ENCODE data around the gene GOLGB1.
A peak's percentile ranks its signal among the peaks of the same experiment; 100 is the strongest.

GOLGB1 gene

DNA sequence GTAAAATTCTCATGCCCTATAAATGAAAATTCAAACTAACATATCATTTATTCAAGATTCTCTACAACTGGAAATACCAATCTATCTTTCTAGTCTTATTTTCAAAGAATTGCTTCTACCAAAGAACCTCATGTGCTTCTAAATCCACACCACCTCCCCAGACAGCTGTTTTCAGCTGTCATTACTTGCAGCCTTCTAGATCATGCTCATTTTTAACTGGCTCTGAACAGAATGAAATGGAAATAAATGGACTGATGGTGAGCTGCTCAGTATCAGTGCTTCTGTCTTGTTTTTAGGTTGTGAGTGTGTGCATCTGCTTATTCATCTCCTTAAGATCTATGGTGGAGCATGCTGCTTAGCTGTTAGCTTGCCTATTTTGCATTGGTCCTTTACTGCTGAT, 29.4 kb downstream of the GOLGB1 start:
- Histone ChIP-seq H3K27ac (ENCODE audit: insufficient read depth, low read length, poor library complexity, severe bottlenecking) (no peak overlapping the region), H3K9me3 (ENCODE audit: control insufficient read depth, low read length) (no peaks in the 10 kb centered on the region), H3K36me3 (ENCODE audit: control insufficient read depth, insufficient read depth, low read length) (peaks cover 45% of the 10 kb centered on the region), H3K27me3 (replicated peaks; ENCODE audit: control insufficient read depth, insufficient read depth, low read length, poor library complexity, severe bottlenecking) (no peaks in the 10 kb centered on the region), H3K4me1 (ENCODE audit: control insufficient read depth, insufficient read depth, low read length, poor library complexity, severe bottlenecking) (no peaks in the 10 kb centered on the region), H3K4me3 (ENCODE audit: insufficient read depth, low read depth, low read length, poor library complexity, severe bottlenecking) (no peak overlapping the region)
- no peak for DNase-seq

DNA sequence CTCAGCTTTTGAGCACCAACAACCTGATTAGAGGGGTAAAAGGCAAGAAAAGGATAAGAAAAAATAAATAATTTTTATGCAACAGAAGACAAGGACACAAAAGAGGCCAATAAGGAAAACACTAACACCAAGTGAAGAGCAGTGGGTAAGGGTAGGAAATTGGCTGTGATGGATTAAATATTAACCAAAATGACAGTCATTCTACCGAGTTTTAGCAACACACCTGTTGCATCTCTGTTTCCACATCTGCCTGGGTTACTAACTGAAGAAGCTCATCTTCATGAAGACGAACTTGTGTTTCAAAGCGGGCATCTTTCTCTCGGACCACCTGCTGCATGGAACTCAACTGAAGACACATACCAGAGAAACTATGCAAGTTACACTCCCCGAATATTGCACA, 30.1 kb downstream of the GOLGB1 start:
- Histone ChIP-seq H3K27ac (ENCODE audit: insufficient read depth, low read length, poor library complexity, severe bottlenecking) (no peak overlapping the region), H3K4me3 (ENCODE audit: insufficient read depth, low read depth, low read length, poor library complexity, severe bottlenecking) (no peak overlapping the region), H3K4me1 (ENCODE audit: control insufficient read depth, insufficient read depth, low read length, poor library complexity, severe bottlenecking) (no peaks in the 10 kb centered on the region), H3K9me3 (ENCODE audit: control insufficient read depth, low read length) (no peaks in the 10 kb centered on the region), H3K27me3 (replicated peaks; ENCODE audit: control insufficient read depth, insufficient read depth, low read length, poor library complexity, severe bottlenecking) (no peaks in the 10 kb centered on the region), H3K36me3 (ENCODE audit: control insufficient read depth, insufficient read depth, low read length) (peaks cover 46% of the 10 kb centered on the region)
- no peak for DNase-seq

DNA sequence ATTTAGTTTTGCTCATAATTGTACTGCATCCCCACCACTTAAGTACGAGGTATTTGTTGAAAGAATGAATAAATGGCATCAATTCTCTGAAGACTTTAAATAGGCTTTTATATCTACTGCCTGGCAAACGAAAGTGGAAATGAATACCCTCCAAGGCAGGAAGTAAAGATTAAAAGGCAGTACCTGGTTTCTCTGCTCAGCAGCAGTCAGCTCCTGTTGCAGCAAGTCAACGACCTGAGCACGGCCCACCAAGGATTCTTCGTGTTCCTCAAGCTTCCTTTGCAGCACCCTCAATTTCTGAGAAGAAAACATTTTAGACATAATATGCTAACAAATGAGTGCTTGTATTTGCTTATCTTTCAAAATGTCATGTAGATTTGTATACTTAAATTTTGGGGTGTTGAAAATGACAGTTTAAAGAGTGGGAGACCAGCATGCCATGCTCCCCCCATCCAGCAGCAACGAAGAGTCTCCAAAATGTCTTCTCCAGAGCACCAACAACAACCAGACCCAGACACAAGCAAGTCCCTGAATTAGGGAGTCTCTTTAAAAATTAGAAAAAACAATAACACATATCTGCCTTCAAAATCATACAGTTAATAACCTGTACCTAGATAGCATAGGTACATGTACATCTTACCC, 31.2 kb downstream of the GOLGB1 start:
- Histone ChIP-seq H3K27me3 (replicated peaks; ENCODE audit: control insufficient read depth, insufficient read depth, low read length, poor library complexity, severe bottlenecking) (no peaks in the 10 kb centered on the region), H3K4me1 (ENCODE audit: control insufficient read depth, insufficient read depth, low read length, poor library complexity, severe bottlenecking) (no peaks in the 10 kb centered on the region), H3K36me3 (ENCODE audit: control insufficient read depth, insufficient read depth, low read length) (peaks cover 42% of the 10 kb centered on the region), H3K4me3 (ENCODE audit: insufficient read depth, low read depth, low read length, poor library complexity, severe bottlenecking) (no peak overlapping the region), H3K9me3 (ENCODE audit: control insufficient read depth, low read length) (no peaks in the 10 kb centered on the region), H3K27ac (ENCODE audit: insufficient read depth, low read length, poor library complexity, severe bottlenecking) (peak overlapping the region; percentile 11)
- peak in 1 of 3 donors; percentile 2 for DNase-seq

DNA sequence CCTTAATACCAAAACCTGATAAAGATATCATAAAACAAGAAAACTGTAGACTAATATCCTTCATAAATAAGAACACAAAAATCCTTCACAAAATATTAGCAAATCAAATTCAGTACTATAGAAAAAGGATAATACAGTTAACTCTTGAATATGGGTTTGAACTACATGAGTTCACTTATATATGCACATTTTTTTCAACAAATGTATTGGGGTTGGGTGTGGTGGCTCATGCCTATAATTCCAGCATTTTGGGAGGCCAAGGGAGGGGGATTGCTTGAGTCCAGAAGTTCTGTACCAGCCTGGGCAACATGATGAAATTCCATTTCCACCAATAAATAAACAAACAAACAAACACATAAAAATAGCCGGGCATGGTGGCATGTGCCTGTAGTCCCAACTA, 39.2 kb downstream of the GOLGB1 start:
- Histone ChIP-seq H3K27ac (ENCODE audit: insufficient read depth, low read length, poor library complexity, severe bottlenecking) (no peak overlapping the region), H3K27me3 (replicated peaks; ENCODE audit: control insufficient read depth, insufficient read depth, low read length, poor library complexity, severe bottlenecking) (no peaks in the 10 kb centered on the region), H3K4me3 (ENCODE audit: insufficient read depth, low read depth, low read length, poor library complexity, severe bottlenecking) (no peak overlapping the region), H3K36me3 (ENCODE audit: control insufficient read depth, insufficient read depth, low read length) (peaks cover 14% of the 10 kb centered on the region), H3K4me1 (ENCODE audit: control insufficient read depth, insufficient read depth, low read length, poor library complexity, severe bottlenecking) (no peaks in the 10 kb centered on the region), H3K9me3 (ENCODE audit: control insufficient read depth, low read length) (no peaks in the 10 kb centered on the region)
- no peak for DNase-seq

DNA sequence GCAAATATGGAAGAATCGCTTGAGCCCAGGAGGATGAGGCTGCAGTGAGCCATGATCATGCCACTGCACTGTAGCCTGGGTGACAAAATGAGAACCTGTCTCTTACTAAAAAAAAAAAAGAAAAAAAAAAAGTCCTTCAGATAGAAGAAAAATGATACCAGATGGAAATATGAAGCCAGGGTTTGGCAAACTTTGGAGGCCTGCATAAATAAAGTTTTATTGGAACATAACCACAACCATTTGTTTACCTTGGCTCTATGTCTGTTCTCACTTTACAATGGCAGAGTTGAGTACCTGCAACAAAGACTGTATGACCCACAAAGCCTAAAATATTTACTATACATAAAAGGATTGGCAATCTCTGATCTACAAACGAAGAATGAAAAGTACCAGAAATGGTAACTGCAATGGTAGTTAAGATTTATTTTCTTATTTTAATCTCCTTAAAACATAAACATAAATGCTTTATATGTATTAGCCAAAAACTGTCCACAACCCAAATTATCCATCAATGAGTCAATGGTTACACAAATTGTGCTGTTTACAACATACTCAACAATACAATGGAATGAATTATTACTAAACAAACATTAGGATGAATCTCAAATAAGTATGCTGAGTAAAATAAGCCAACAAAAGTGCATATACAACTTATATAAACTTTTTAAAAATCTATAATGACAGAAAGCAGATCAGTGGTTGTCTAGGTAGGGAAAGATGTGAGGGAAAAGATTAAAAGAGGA, 41.8 kb downstream of the GOLGB1 start:
- no peaks in the 10 kb centered on the region for H3K27me3 ChIP-seq (replicated peaks; ENCODE audit: control insufficient read depth, insufficient read depth, low read length, poor library complexity, severe bottlenecking)
- no peak overlapping the region for H3K4me3 ChIP-seq (ENCODE audit: insufficient read depth, low read depth, low read length, poor library complexity, severe bottlenecking)
- no peak for DNase-seq
- no peaks in the 10 kb centered on the region for H3K9me3 ChIP-seq (ENCODE audit: control insufficient read depth, low read length)
- H3K36me3 ChIP-seq (ENCODE audit: control insufficient read depth, insufficient read depth, low read length) = peaks cover 4% of the 10 kb centered on the region
- no peak overlapping the region for H3K27ac ChIP-seq (ENCODE audit: insufficient read depth, low read length, poor library complexity, severe bottlenecking)
- H3K4me1 ChIP-seq (ENCODE audit: control insufficient read depth, insufficient read depth, low read length, poor library complexity, severe bottlenecking) = no peaks in the 10 kb centered on the region

DNA sequence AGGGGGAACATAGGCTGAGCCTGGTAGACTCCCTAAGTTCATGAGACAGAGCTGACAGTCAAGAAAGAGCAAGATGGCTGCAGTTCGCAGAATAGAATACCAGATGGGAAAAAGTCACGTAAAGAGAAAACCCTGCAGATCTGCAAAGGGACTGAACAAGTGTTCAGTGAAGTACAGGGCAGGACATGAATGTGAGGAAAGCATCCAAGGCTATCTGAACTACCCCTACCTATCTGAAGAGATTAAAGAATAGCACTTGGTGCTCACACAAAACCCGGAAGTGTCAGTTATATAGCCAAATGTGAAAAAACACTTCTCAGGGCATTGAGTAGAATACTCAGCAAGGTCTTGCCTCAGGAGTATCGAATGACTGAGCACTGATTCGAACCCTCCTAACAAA, 44.0 kb downstream of the GOLGB1 start:
- Histone ChIP-seq H3K27ac (ENCODE audit: insufficient read depth, low read length, poor library complexity, severe bottlenecking) (no peak overlapping the region), H3K4me1 (ENCODE audit: control insufficient read depth, insufficient read depth, low read length, poor library complexity, severe bottlenecking) (no peaks in the 10 kb centered on the region), H3K36me3 (ENCODE audit: control insufficient read depth, insufficient read depth, low read length) (peaks cover 11% of the 10 kb centered on the region), H3K27me3 (replicated peaks; ENCODE audit: control insufficient read depth, insufficient read depth, low read length, poor library complexity, severe bottlenecking) (no peaks in the 10 kb centered on the region), H3K4me3 (ENCODE audit: insufficient read depth, low read depth, low read length, poor library complexity, severe bottlenecking) (no peak overlapping the region), H3K9me3 (ENCODE audit: control insufficient read depth, low read length) (no peaks in the 10 kb centered on the region)
- no peak for DNase-seq

DNA sequence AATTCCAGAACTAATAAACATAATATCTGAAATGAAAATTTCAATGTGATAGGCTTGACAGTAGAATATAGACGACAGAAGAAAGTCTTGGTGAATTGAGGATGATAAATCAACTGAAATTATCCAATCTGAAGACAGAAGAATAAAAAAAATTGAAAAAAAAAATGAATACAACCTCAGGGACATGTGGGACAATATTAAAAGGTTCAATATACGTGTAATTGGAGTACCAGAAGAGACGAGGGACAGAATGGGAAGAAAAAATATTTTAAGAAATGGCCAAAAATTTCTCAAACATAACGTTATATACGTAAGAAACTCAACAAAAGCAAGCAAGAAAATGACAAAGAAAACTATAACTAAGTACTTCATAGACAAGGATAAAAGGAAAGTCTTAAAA, 45.6 kb downstream of the GOLGB1 start:
- Histone ChIP-seq H3K4me1 (ENCODE audit: control insufficient read depth, insufficient read depth, low read length, poor library complexity, severe bottlenecking) (no peaks in the 10 kb centered on the region), H3K27me3 (replicated peaks; ENCODE audit: control insufficient read depth, insufficient read depth, low read length, poor library complexity, severe bottlenecking) (no peaks in the 10 kb centered on the region), H3K9me3 (ENCODE audit: control insufficient read depth, low read length) (no peaks in the 10 kb centered on the region), H3K36me3 (ENCODE audit: control insufficient read depth, insufficient read depth, low read length) (peaks cover 23% of the 10 kb centered on the region), H3K27ac (ENCODE audit: insufficient read depth, low read length, poor library complexity, severe bottlenecking) (no peak overlapping the region), H3K4me3 (ENCODE audit: insufficient read depth, low read depth, low read length, poor library complexity, severe bottlenecking) (no peak overlapping the region)
- no peak for DNase-seq

DNA sequence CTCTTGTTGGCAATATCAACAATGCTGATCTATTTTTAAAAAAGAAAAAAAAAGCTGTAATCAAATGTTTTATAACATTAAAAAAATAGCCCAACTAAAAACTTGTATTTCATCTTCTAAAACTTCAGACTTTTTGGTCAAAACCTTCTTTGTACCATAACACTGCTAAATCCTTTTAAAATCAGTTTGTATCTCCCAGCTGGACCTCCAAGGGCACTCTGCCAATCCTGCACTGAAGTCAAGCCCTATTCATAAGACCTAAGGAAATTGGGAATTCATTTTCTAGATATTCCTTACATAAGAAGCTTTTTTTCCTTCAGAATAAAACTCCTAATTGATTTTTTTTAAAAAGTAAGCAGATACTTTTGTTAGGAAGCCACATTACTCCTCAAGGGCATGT, 50.6 kb downstream of the GOLGB1 start:
- DNase-seq = no peak
- no peak overlapping the region for H3K4me3 ChIP-seq (ENCODE audit: insufficient read depth, low read depth, low read length, poor library complexity, severe bottlenecking)
- H3K27me3 ChIP-seq (replicated peaks; ENCODE audit: control insufficient read depth, insufficient read depth, low read length, poor library complexity, severe bottlenecking) = no peaks in the 10 kb centered on the region
- H3K4me1 ChIP-seq (ENCODE audit: control insufficient read depth, insufficient read depth, low read length, poor library complexity, severe bottlenecking) = no peaks in the 10 kb centered on the region
- peaks cover 29% of the 10 kb centered on the region for H3K36me3 ChIP-seq (ENCODE audit: control insufficient read depth, insufficient read depth, low read length)
- H3K27ac ChIP-seq (ENCODE audit: insufficient read depth, low read length, poor library complexity, severe bottlenecking) = no peak overlapping the region
- H3K9me3 ChIP-seq (ENCODE audit: control insufficient read depth, low read length) = no peaks in the 10 kb centered on the region

DNA sequence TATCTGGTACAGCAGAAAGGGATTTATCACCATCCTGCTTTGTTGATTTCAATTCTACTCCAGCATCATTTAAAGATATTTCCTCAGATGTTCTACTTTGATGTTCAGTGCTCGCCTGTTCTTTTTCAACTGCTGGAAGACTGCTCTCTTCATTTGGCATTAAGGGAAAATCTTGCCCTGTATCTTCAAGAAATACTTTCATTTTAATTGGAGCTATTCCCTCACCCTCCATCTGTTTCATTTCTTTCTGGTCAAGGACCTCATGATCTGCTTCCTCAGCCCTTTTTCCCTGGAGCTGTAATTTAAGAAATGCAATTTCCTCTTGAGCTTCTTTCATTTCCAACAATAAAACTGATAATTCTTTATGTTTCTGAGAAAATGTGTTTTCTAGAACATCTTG, 51.1 kb downstream of the GOLGB1 start:
- Histone ChIP-seq H3K4me3 (ENCODE audit: insufficient read depth, low read depth, low read length, poor library complexity, severe bottlenecking) (no peak overlapping the region), H3K9me3 (ENCODE audit: control insufficient read depth, low read length) (no peaks in the 10 kb centered on the region), H3K4me1 (ENCODE audit: control insufficient read depth, insufficient read depth, low read length, poor library complexity, severe bottlenecking) (no peaks in the 10 kb centered on the region), H3K27me3 (replicated peaks; ENCODE audit: control insufficient read depth, insufficient read depth, low read length, poor library complexity, severe bottlenecking) (no peaks in the 10 kb centered on the region), H3K36me3 (ENCODE audit: control insufficient read depth, insufficient read depth, low read length) (peaks cover 29% of the 10 kb centered on the region), H3K27ac (ENCODE audit: insufficient read depth, low read length, poor library complexity, severe bottlenecking) (no peak overlapping the region)
- no peak for DNase-seq

DNA sequence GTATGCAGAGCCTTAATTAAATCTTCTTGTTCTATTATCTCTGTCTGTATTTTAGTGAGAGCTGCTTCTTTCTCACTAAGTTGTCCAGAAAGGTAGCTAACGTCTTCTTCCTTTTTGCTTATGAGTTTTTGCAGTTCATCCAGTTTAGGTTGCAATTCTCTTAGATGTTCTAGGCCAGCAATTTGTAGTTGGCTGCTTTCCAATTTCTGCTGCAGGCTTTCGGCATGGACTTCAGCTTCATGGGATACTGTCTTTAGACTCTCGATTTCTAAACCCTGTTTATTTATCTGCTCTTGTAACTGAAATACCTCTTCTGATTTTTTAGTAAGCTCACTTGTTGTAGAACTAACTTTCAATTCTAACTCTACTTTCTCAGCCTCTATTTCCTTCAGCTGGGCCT, 53.4 kb downstream of the GOLGB1 start:
- Histone ChIP-seq H3K27ac (ENCODE audit: insufficient read depth, low read length, poor library complexity, severe bottlenecking) (no peak overlapping the region), H3K4me3 (ENCODE audit: insufficient read depth, low read depth, low read length, poor library complexity, severe bottlenecking) (no peak overlapping the region), H3K9me3 (ENCODE audit: control insufficient read depth, low read length) (no peaks in the 10 kb centered on the region), H3K4me1 (ENCODE audit: control insufficient read depth, insufficient read depth, low read length, poor library complexity, severe bottlenecking) (no peaks in the 10 kb centered on the region), H3K27me3 (replicated peaks; ENCODE audit: control insufficient read depth, insufficient read depth, low read length, poor library complexity, severe bottlenecking) (no peaks in the 10 kb centered on the region), H3K36me3 (ENCODE audit: control insufficient read depth, insufficient read depth, low read length) (peaks cover 42% of the 10 kb centered on the region)
- no peak for DNase-seq
